HepG2 (cell line): ENCODE measurements around the gene RAB3C. TPM values are rescaled to one million over a fixed set of nuclear protein-coding genes. Genes with fewer than 3 reads are reported as not detected.

Experiments
- ATAC-seq: fragments of 200-7000 bp; cut with Tn5 transposase; 3 replicates; pipeline ENCODE4 v1.9.1; 2020; ENCODE audit warnings: mild to moderate bottlenecking, moderate library complexity
- BruUV-seq: library from RNA; stranded (reverse); fragments of 400-500 nt; replicated peaks from 2 replicates; lab custom pipeline; 2021; lab: Mats Ljungman, UMichigan
- CTCF ChIA-PET: fragments of 300-600 bp; formaldehyde crosslinking; extraction: SDS; loops from one replicate; lab custom pipeline; 2021; ENCODE audit warnings: low total read pairs, inconsistent platforms, low intra/inter-chr PET ratio; lab: Yijun Ruan, JAX
- POLR2A ChIA-PET: fragments of 350-600 bp; sonication (Branson Sonifier 250); formaldehyde crosslinking; loops from one replicate; lab custom pipeline; 2020; ENCODE audit warnings: antibody characterized with exemption, inconsistent platforms; lab: Yijun Ruan, JAX
- DNase-seq: peaks from one replicate; pipeline ENCODE4 v3.0.0-alpha.2; 2015; ENCODE audit warnings: low spot score
- FAIRE-seq: peaks from 3 replicates; lab custom pipeline; 2011; peaks lifted over from hg19 to GRCh38; lab: Jason Lieb, UNC
- H2AFZ ChIP-seq: one replicate; pipeline ENCODE4 v1.6.1; 2011; ENCODE audit warnings: low read length, inconsistent platforms
- H3K27ac ChIP-seq: fragments of 300-600 bp; 3 replicates; pipeline ENCODE4 v1.8.0; 2011; ENCODE audit warnings: mixed run types, mild to moderate bottlenecking, mixed read lengths, low read length, inconsistent platforms; ENCODE audit not compliant: insufficient read depth; ENCODE audit errors: extremely low read length
- H3K27me3 ChIP-seq, 2 experiments: fragments of 200-600 bp in 1 of 2; 2 replicates in 1 of 2; 3 replicates in 1 of 2; pipeline versions ENCODE4 v1.6.0 to v1.8.0; 2011; ENCODE audit warnings: low read length in 2 of 2, mild to moderate bottlenecking in 2 of 2, moderate library complexity in 2 of 2, inconsistent platforms in 1 of 2; ENCODE audit not compliant: insufficient read depth in 2 of 2, control insufficient read depth in 1 of 2
- H3K36me3 ChIP-seq, 2 experiments: fragments of 200-600 bp in 1 of 2; replicated peaks in 1 of 2; 2 replicates in 1 of 2; 3 replicates in 1 of 2; pipeline versions ENCODE4 v1.5.1 to v1.8.0; 2011; ENCODE audit warnings: low read length in 2 of 2, inconsistent platforms in 1 of 2; ENCODE audit not compliant: insufficient read depth in 2 of 2, control insufficient read depth in 1 of 2
- H3K4me1 ChIP-seq: 2 replicates; pipeline ENCODE4 v1.5.1; 2012; ENCODE audit warnings: low read length, inconsistent platforms; ENCODE audit not compliant: insufficient read depth
- H3K4me2 ChIP-seq: 2 replicates; pipeline ENCODE4 v1.6.0; 2011; ENCODE audit warnings: low read depth, low read length, inconsistent platforms
- H3K4me3 ChIP-seq, 3 experiments: fragments of 200-600 bp in 1 of 3; sonication (generic), shearing (Covaris generic) in 1 of 3; replicated peaks in 1 of 3; 2 replicates each; pipeline ENCODE4 v1.5.1; 2011 to 2016; ENCODE audit warnings: low read length in 3 of 3, inconsistent platforms in 2 of 3, low read depth in 2 of 3, mild to moderate bottlenecking in 2 of 3, control low read depth in 1 of 3, mixed read lengths in 1 of 3; ENCODE audit not compliant: insufficient read depth in 1 of 3
- H3K79me2 ChIP-seq: one replicate; pipeline ENCODE4 v1.6.1; 2011; ENCODE audit warnings: low read length, inconsistent platforms; ENCODE audit not compliant: insufficient read depth
- H3K9ac ChIP-seq: 2 replicates; pipeline ENCODE4 v1.6.0; 2011; ENCODE audit warnings: mild to moderate bottlenecking, low read depth, low read length, inconsistent platforms; ENCODE audit not compliant: insufficient read depth
- H3K9me3 ChIP-seq: 2 replicates; pipeline ENCODE4 v1.5.1; 2012; ENCODE audit warnings: mild to moderate bottlenecking, low read length
- H4K20me1 ChIP-seq: 2 replicates; pipeline ENCODE4 v1.6.0; 2011; ENCODE audit warnings: inconsistent platforms, mild to moderate bottlenecking, low read length, moderate library complexity; ENCODE audit not compliant: insufficient read depth
- WGBS: methylation state at CpG from one replicate; pipeline ENCODE4 v1.1.6; 2017; ENCODE audit warnings: low lambda C conversion rate; 5-methylcytosine and 5-hydroxymethylcytosine counted together
- in situ Hi-C: cut with HindIII; loops from 2 replicates; pipeline ENCODE4 v1.10.0; 2017; ENCODE audit warnings: low pct_unique_long_range_greater_than_20kb; ENCODE audit not compliant: extremely low pct_ligation_motif_present
- intact Hi-C: fragments of 100-400 bp; cut with micrococcal nuclease; formaldehyde crosslinking; loops from one replicate; pipeline ENCODE4 v1.10.0; 2022; ENCODE audit not compliant: unreplicated experiment
- polyA plus RNA-seq, 8 experiments: library from polyadenylated mRNA; depleted of rRNA in 3 of 8; stranded (reverse) in 7 of 8; unstranded in 1 of 8; fragments of >200 nt; fragmentation: Illumina TruSeq in 4 of 8; extraction: Trizol in 4 of 8; gene quantifications; 2 replicates each; pipeline versions ENCODE4 v1.2.1 to v1.2.3, GENCODE V29; 2011 to 2016; ENCODE audit warnings: low read depth in 4 of 8, missing spikeins in 1 of 8, mixed read lengths in 1 of 8; ENCODE audit not compliant: insufficient read depth in 1 of 8
- total RNA-seq, 5 experiments: library from RNA; depleted of rRNA; stranded (reverse); fragments of >200 nt; fragmentation: Illumina TruSeq; extraction: Trizol; gene quantifications; 2 replicates each; pipeline ENCODE4 v1.2.3, GENCODE V29; 2016; ENCODE audit warnings: low read depth in 1 of 5
- TF ChIP-seq, protein P1 (sequence below), 2 experiments: IDR thresholded peaks; 2 replicates each; pipeline ENCODE4 v1.6.1; 2011 to 2012; ENCODE audit warnings: low read length in 2 of 2, borderline replicate concordance in 1 of 2, low read depth in 1 of 2, mild to moderate bottlenecking in 1 of 2, moderate library complexity in 1 of 2
- TF ChIP-seq, protein P2 (sequence below): sonication (generic); formaldehyde crosslinking; IDR thresholded peaks from 2 replicates; pipeline ENCODE4 v1.4.0; 2020; ENCODE audit warnings: missing genetic modification reagents, borderline replicate concordance

The RAB3C gene
- total and polyA plus RNA-seq, 2 of the 13 experiments (the other 11 are each of a cell fraction or from before 2014, with no cell fraction given): not detected

DNA sequence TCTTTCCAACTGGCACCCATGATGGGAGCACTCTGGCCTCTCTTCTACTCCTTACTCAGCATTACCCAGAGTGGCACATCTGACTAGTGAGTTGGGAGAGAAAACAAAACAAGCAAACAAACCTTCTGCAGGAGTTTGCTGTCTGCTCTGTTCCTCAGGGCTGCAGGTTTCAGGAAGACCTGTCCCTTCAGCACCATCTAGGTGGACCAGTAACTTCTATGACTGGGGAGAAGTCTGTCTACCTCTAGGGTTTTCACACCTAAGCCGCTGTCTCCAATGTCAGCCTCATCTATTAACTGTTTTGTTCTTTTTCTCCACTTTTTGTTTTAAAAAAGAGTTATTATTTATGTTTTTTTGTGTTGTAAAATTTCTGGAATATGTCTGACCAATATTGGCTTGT lies 58.7 kb downstream of the RAB3C start:
- no peaks in the 10 kb centered on the region for H3K36me3 ChIP-seq
- DNase-seq: no peak
- H3K9ac ChIP-seq: no peak overlapping the region
- H3K9me3 ChIP-seq: no peaks in the 10 kb centered on the region
- BruUV-seq: no TSS peak
- no peak overlapping the region for H3K4me3 ChIP-seq
- intact Hi-C loops: no loop called here
- POLR2A ChIA-PET: no interaction called here
- no peaks in the 10 kb centered on the region for H3K79me2 ChIP-seq
- no peaks in the 10 kb centered on the region; a peak in 1 of 5 replicates for H3K27me3 ChIP-seq
- CTCF ChIA-PET: no interaction called here
- TF ChIP-seq, protein P1, sequence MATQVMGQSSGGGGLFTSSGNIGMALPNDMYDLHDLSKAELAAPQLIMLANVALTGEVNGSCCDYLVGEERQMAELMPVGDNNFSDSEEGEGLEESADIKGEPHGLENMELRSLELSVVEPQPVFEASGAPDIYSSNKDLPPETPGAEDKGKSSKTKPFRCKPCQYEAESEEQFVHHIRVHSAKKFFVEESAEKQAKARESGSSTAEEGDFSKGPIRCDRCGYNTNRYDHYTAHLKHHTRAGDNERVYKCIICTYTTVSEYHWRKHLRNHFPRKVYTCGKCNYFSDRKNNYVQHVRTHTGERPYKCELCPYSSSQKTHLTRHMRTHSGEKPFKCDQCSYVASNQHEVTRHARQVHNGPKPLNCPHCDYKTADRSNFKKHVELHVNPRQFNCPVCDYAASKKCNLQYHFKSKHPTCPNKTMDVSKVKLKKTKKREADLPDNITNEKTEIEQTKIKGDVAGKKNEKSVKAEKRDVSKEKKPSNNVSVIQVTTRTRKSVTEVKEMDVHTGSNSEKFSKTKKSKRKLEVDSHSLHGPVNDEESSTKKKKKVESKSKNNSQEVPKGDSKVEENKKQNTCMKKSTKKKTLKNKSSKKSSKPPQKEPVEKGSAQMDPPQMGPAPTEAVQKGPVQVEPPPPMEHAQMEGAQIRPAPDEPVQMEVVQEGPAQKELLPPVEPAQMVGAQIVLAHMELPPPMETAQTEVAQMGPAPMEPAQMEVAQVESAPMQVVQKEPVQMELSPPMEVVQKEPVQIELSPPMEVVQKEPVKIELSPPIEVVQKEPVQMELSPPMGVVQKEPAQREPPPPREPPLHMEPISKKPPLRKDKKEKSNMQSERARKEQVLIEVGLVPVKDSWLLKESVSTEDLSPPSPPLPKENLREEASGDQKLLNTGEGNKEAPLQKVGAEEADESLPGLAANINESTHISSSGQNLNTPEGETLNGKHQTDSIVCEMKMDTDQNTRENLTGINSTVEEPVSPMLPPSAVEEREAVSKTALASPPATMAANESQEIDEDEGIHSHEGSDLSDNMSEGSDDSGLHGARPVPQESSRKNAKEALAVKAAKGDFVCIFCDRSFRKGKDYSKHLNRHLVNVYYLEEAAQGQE (IDR thresholded peaks at IDR 0.05; ENCODE audit: borderline replicate concordance in 1 of 2, low read depth in 1 of 2, low read length in 2 of 2): peak in 1 of 2 experiments; percentile 54; a peak in 2 of 4 replicates
- TF ChIP-seq, protein P2, sequence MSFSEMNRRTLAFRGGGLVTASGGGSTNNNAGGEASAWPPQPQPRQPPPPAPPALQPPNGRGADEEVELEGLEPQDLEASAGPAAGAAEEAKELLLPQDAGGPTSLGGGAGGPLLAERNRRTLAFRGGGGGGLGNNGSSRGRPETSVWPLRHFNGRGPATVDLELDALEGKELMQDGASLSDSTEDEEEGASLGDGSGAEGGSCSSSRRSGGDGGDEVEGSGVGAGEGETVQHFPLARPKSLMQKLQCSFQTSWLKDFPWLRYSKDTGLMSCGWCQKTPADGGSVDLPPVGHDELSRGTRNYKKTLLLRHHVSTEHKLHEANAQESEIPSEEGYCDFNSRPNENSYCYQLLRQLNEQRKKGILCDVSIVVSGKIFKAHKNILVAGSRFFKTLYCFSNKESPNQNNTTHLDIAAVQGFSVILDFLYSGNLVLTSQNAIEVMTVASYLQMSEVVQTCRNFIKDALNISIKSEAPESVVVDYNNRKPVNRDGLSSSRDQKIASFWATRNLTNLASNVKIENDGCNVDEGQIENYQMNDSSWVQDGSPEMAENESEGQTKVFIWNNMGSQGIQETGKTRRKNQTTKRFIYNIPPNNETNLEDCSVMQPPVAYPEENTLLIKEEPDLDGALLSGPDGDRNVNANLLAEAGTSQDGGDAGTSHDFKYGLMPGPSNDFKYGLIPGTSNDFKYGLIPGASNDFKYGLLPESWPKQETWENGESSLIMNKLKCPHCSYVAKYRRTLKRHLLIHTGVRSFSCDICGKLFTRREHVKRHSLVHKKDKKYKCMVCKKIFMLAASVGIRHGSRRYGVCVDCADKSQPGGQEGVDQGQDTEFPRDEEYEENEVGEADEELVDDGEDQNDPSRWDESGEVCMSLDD (CRISPR knock-in tag): no peak
- in situ Hi-C loops: no loop called here
- no peaks in the 10 kb centered on the region for H4K20me1 ChIP-seq
- no peak for FAIRE-seq
- no peak overlapping the region for H3K27ac ChIP-seq
- H3K4me2 ChIP-seq: no peak overlapping the region
- 64% methylated on average over 1 of the region's 1 CpG for WGBS
- no peaks in the 10 kb centered on the region for H3K4me1 ChIP-seq
- no peak overlapping the region for H2AFZ ChIP-seq
- ATAC-seq: no peak
